ENCODE data around the gene COL20A1. TPM values are rescaled to one million over a fixed set of nuclear protein-coding genes. Genes with fewer than 3 reads are reported as not detected.
A peak's percentile ranks its signal among the peaks of the same experiment; 100 is the strongest.

The COL20A1 gene
- total and polyA plus RNA-seq, 2 of the 13 experiments (the other 11 are each of a cell fraction or from before 2014, with no cell fraction given), result not detected

GRCh38 chr20:63363013-63363957, 70.3 kb downstream of the COL20A1 start (continued):
- TF ChIP-seq PITX1 (CRISPR knock-in tag; IDR thresholded peaks at IDR 0.05) (peak; percentile 75), ZBTB4 (CRISPR knock-in tag; IDR thresholded peaks at IDR 0.05; ENCODE audit: borderline replicate concordance) (no peak), MEIS1 (CRISPR knock-in tag; IDR thresholded peaks at IDR 0.05; ENCODE audit: borderline replicate concordance) (no peak), KDM5B (CRISPR knock-in tag; IDR thresholded peaks at IDR 0.05; ENCODE audit: borderline replicate concordance) (peak; percentile 67; the same call in 1 of the 2 replicates), ZNF501 (CRISPR knock-in tag; IDR thresholded peaks at IDR 0.05) (peak; percentile 65), ZBTB40 (IDR thresholded peaks at IDR 0.05) (no peak), ZBTB40 (CRISPR knock-in tag; IDR thresholded peaks at IDR 0.05) (peak; percentile 43), SIN3B (IDR thresholded peaks at IDR 0.05; ENCODE audit: low read length) (no peak), UBTF (CRISPR knock-in tag; IDR thresholded peaks at IDR 0.05) (no peak), ZBTB34 (CRISPR knock-in tag; IDR thresholded peaks at IDR 0.05) (no peak), RFXANK (CRISPR knock-in tag; IDR thresholded peaks at IDR 0.05) (no peak), NFKB2 (CRISPR knock-in tag; IDR thresholded peaks at IDR 0.05; ENCODE audit: borderline replicate concordance) (no peak)
